ENCODE data around the gene FNDC3B.

The FNDC3B gene

GRCh38 chr3:172103724-172104123 is 64.3 kb downstream of the FNDC3B start:
- no peak for DNase-seq (ENCODE audit: low spot score)
- no peak for TF ChIP-seq CTCF (IDR thresholded peaks at IDR 0.05; ENCODE audit: extremely low read depth, missing control alignments)

GRCh38 chr3:172104471-172105072 is 65.2 kb downstream of the FNDC3B start:
- TF ChIP-seq CTCF (IDR thresholded peaks at IDR 0.05; ENCODE audit: extremely low read depth, missing control alignments): no peak
- no peak for DNase-seq (ENCODE audit: low spot score)

GRCh38 chr3:172106037-172106954 is 66.9 kb downstream of the FNDC3B start:
- no peak for TF ChIP-seq CTCF (IDR thresholded peaks at IDR 0.05; ENCODE audit: extremely low read depth, missing control alignments)
- no peak for DNase-seq (ENCODE audit: low spot score)

GRCh38 chr3:172106989-172107388 is 67.6 kb downstream of the FNDC3B start:
- TF ChIP-seq CTCF (IDR thresholded peaks at IDR 0.05; ENCODE audit: extremely low read depth, missing control alignments): no peak
- DNase-seq (ENCODE audit: low spot score): peak; percentile 42

- no peak for TF ChIP-seq CTCF (IDR thresholded peaks at IDR 0.05; ENCODE audit: extremely low read depth, missing control alignments)
- peak; percentile 74 for DNase-seq (ENCODE audit: low spot score)
Observed at GRCh38 chr3:172107403-172107802, 68.0 kb downstream of the FNDC3B start.

GRCh38 chr3:172110127-172110779 is 70.9 kb downstream of the FNDC3B start:
- DNase-seq (ENCODE audit: low spot score): no peak
- no peak for TF ChIP-seq CTCF (IDR thresholded peaks at IDR 0.05; ENCODE audit: extremely low read depth, missing control alignments)

- no peak for TF ChIP-seq CTCF (IDR thresholded peaks at IDR 0.05; ENCODE audit: extremely low read depth, missing control alignments)
Observed at GRCh38 chr3:172111163-172111562, 71.8 kb downstream of the FNDC3B start.

More at GRCh38 chr3:172111163-172111562, 71.8 kb downstream of the FNDC3B start:
- DNase-seq (ENCODE audit: low spot score): no peak

All from GM20000 (cell line).